GM18520 (cell line): ENCODE measurements around the gene OR56B1.

ENCODE experiments used
- ATAC-seq: cut with Tn5 transposase; IDR thresholded peaks from one replicate; pipeline ENCODE4 v1.9.1; 2021; ENCODE audit not compliant: unreplicated experiment

Gene OR56B1

DNA sequence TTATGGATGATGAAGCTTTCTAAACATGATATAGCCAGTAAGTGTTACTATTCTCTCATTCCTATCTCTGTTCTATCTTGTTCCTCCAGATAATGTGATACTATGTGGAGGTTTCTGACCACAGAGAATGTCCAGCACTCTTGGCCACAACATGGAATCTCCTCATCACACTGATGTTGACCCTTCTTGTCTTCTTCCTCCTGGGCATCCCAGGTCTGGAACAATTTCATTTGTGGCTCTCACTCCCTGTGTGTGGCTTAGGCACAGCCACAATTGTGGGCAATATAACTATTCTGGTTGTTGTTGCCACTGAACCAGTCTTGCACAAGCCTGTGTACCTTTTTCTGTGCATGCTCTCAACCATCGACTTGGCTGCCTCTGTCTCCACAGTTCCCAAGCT is 9.9 kb upstream of the OR56B1 start:
- ATAC-seq: no peak

DNA sequence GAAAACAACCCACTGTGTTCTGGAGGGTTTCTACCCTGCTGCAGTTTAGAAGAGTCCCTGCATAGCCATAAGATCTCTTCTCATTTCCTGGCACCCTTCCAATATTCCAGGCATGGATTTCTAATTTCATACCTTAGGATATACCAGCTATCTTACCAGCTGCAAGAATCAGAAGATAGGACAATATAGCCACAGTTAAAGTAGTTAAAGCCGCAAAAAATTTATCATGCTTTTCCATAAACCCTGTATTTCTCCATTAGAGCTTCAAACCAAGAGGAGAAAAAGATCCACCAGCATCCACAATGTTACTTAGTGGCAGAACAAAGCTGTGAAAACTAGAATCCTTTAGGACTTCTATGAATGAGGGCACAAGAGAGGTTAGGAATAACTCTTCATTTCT is 8.6 kb upstream of the OR56B1 start:
- no peak for ATAC-seq

GRCh38 chr11:5737091-5737490 is 843 bp downstream of the OR56B1 start:
- no peak for ATAC-seq

GRCh38 chr11:5737670-5738392 is 1.6 kb downstream of the OR56B1 start:
- no peak for ATAC-seq

GRCh38 chr11:5738431-5738830 is 2.2 kb downstream of the OR56B1 start:
- no peak for ATAC-seq

GRCh38 chr11:5746614-5747013 is 10.4 kb downstream of the OR56B1 start:
- ATAC-seq: no peak

DNA sequence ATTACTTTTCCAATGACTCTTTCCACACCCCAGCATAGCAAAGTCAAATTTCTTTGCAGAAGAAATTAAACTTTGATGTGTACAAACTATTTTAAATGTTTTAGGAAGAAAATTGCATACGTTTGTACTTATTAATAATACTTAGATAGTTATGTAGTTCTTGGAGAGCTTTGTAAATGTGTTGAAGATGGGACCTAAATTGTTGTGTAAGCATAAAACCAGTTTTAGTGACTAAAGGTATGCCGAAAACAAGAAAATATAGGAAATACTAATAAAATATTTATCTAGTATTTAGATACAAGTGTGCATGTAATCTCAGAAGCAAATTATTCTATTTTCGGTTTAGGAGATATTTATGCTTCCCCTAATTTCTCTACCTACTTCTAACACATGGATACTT is 13.6 kb downstream of the OR56B1 start:
- no peak for ATAC-seq

DNA sequence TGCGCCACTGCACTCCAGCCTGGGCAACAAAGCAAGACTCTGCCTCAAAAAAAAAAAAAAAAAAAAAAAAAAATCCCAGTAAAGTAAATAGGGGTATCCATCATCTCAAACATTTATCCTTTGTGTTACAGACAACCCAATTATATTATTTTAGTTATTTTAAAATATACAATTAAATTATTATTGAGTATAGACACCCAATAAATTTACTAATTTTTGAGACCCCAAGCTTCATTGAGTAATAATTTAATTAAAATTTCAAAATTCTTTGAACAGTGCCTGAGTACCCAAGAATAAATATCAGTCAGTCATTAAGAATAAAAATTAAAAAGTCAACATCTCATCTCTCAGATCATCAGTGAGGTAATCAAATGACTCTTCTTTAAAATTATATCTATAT is 17.7 kb downstream of the OR56B1 start, which contains the start of gene OR52N4:
TSS of gene OR52N4 (plus strand) at position 301 of the 400 bp plus-strand sequence. CDS start 498 bp downstream, outside the sequence.
- ATAC-seq: no peak

GRCh38 chr11:5767056-5767455 is 30.8 kb downstream of the OR56B1 start:
- no peak for ATAC-seq

GRCh38 chr11:5783255-5783654 is 47.0 kb downstream of the OR56B1 start, which contains the start of gene OR52N5:
Gene OR52N5 (minus strand): TSS chr11:5783355. CDS start chr11:5778634, 4,721 bp downstream.
- no peak for ATAC-seq
